Large intestine (tissue), 3 donors: ENCODE data around the gene SINHCAF. TPM values are rescaled to one million over a fixed set of nuclear protein-coding genes. Genes with fewer than 3 reads are reported as not detected.
"Not testable (repeated sequence)": the region's sequence is repeated elsewhere in the genome, so short reads cannot be mapped to it uniquely, and the experiment has no call there.

ENCODE experiments used
- DNase-seq, 2 donors: peaks; one replicate each; pipeline versions ENCODE4 v3.0.0 to v3.0.0-alpha.2; 2013
- H3K27ac ChIP-seq: one replicate; pipeline ENCODE4 v1.5.1; 2013; ENCODE audit warnings: low read length
- H3K27me3 ChIP-seq: 2 replicates; pipeline ENCODE4 v1.6.1; 2013; ENCODE audit warnings: low read length; ENCODE audit not compliant: control insufficient read depth, insufficient read depth
- H3K36me3 ChIP-seq: 2 replicates; pipeline ENCODE4 v1.6.1; 2013; ENCODE audit warnings: low read length; ENCODE audit not compliant: control insufficient read depth, insufficient read depth
- H3K4me1 ChIP-seq: one replicate; pipeline ENCODE4 v1.6.1; 2013; ENCODE audit warnings: low read length; ENCODE audit not compliant: control insufficient read depth, insufficient read depth
- H3K4me3 ChIP-seq: one replicate; pipeline ENCODE4 v1.5.1; 2013; ENCODE audit warnings: low read length
- H3K9me3 ChIP-seq: one replicate; pipeline ENCODE4 v1.6.1; 2013; ENCODE audit warnings: mild to moderate bottlenecking, low read depth, low read length, moderate library complexity; ENCODE audit not compliant: control insufficient read depth
- WGBS: methylation state at CpG from one replicate; pipeline ENCODE4 v1.1.5; 2013; ENCODE audit warnings: low lambda C conversion rate; ENCODE audit not compliant: insufficient coverage; 5-methylcytosine and 5-hydroxymethylcytosine counted together
- polyA plus RNA-seq: library from polyadenylated mRNA; unstranded; fragments of 120-200 nt; gene quantifications from one replicate; pipeline ENCODE4 v1.2.1, GENCODE V29; 2013

The SINHCAF gene
- polyA plus RNA-seq, 1 donor, result 72.5 TPM

DNA sequence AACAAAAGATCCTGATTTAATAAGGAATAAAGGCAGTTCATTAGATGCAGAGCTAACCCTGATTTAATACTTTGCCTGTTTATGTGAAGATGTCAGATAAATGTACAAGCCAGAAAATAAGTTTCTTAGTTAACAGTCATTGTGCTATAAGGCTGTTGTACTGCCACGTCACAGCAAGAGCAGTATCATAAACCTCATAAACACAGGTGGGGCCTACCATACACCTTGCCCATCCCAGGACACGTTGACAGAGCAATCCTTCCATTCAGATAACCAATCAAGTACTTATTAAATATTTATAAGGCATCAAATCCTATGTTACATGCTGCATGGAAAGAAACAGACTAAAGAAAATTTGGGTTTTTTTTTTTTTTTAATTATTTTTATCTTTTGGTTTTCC is 36.5 kb downstream of the SINHCAF start:
- peak; percentile 35 to 63 for DNase-seq
- H3K4me1 ChIP-seq, result no peaks in the 10 kb centered on the region
- H3K27ac ChIP-seq, result no peak overlapping the region
- WGBS, result no CpG with 5 or more reads among the region's 2 CpGs
- H3K36me3 ChIP-seq, result peaks cover 63% of the 10 kb centered on the region
- H3K9me3 ChIP-seq, result no peaks in the 10 kb centered on the region
- H3K4me3 ChIP-seq, result no peak overlapping the region
- H3K27me3 ChIP-seq, result no peaks in the 10 kb centered on the region

DNA sequence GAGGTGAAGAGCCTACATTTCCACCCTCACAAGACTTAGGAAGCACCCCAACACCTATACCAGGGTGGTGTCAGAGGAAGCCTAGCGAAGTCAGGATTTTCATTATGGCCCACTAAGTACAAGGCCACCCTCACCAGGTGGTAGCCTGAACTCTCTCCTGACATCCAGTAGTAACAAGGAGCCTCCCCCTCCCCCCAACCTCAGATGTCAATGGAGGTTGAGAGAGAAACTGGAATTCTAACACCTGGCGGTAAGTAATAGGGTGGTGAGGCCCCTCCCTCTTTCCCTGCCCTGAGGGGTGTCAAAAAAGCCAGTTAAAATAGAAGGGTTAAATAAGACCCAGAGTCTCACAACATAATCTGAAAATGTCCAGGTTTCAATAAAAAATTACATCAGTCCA is 37.6 kb downstream of the SINHCAF start:
- no peaks in the 10 kb centered on the region for H3K4me1 ChIP-seq
- no peak overlapping the region for H3K27ac ChIP-seq
- no CpG with 5 or more reads among the region's 2 CpGs for WGBS
- no peak overlapping the region for H3K4me3 ChIP-seq
- H3K9me3 ChIP-seq, result no peaks in the 10 kb centered on the region
- no peaks in the 10 kb centered on the region for H3K27me3 ChIP-seq
- DNase-seq, result no peak
- H3K36me3 ChIP-seq, result peaks cover 57% of the 10 kb centered on the region

GRCh38 chr12:31280183-31280582 is 45.8 kb downstream of the SINHCAF start:
- H3K9me3 ChIP-seq, result no peaks in the 10 kb centered on the region
- H3K27ac ChIP-seq, result no peak overlapping the region
- H3K4me3 ChIP-seq, result no peak overlapping the region
- H3K36me3 ChIP-seq, result peaks cover 31% of the 10 kb centered on the region
- no peak for DNase-seq
- no peaks in the 10 kb centered on the region for H3K4me1 ChIP-seq
- H3K27me3 ChIP-seq, result no peaks in the 10 kb centered on the region

DNA sequence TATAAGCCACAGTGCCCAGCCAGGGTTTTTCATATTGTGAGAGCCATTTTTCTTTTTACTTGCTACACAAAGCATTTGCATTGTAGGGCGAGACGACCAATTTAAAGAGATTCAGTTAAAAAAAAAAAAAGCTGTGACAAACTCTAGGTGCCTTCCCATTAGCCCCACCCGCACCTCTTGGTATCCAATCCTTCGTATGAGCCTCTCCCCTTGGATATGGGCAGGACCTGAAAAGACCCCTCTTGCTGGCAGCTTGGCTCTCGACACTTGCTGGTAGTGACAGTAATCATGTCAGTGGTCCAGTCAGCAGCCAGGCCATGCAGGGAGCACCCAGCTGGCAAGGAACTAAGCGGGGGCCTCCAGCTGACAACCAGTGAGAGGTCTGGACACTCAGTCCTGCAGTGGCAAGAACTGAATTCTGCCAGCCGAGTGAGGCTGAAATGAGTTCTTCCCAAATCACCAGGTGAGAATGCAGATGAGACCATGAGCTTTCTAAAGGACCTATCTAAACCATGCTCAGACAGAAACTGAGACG is 46.5 kb downstream of the SINHCAF start:
- H3K4me1 ChIP-seq, result no peaks in the 10 kb centered on the region
- no peaks in the 10 kb centered on the region for H3K9me3 ChIP-seq
- no peaks in the 10 kb centered on the region for H3K27me3 ChIP-seq
- H3K27ac ChIP-seq, result no peak overlapping the region
- 100% methylated on average over 3 of the region's 8 CpGs for WGBS
- H3K4me3 ChIP-seq, result no peak overlapping the region
- no peak for DNase-seq
- peaks cover 27% of the 10 kb centered on the region for H3K36me3 ChIP-seq

GRCh38 chr12:31278832-31279231 is 47.1 kb downstream of the SINHCAF start:
- no peaks in the 10 kb centered on the region for H3K9me3 ChIP-seq
- no peaks in the 10 kb centered on the region for H3K4me1 ChIP-seq
- H3K27ac ChIP-seq, result no peak overlapping the region
- WGBS, result 40% methylated on average over 1 of the region's 1 CpG
- H3K36me3 ChIP-seq, result peaks cover 27% of the 10 kb centered on the region
- DNase-seq, result no peak
- no peak overlapping the region for H3K4me3 ChIP-seq
- H3K27me3 ChIP-seq, result no peaks in the 10 kb centered on the region

GRCh38 chr12:31278424-31278823 is 47.5 kb downstream of the SINHCAF start:
- Histone ChIP-seq H3K4me3 (no peak overlapping the region), H3K9me3 (no peaks in the 10 kb centered on the region), H3K36me3 (peaks cover 23% of the 10 kb centered on the region), H3K27ac (no peak overlapping the region), H3K4me1 (no peaks in the 10 kb centered on the region), H3K27me3 (no peaks in the 10 kb centered on the region)
- 63% methylated on average over 2 of the region's 4 CpGs for WGBS
- no peak for DNase-seq

GRCh38 chr12:31277081-31277480 is 48.9 kb downstream of the SINHCAF start:
- Histone ChIP-seq H3K4me1 (no peaks in the 10 kb centered on the region), H3K36me3 (peaks cover 13% of the 10 kb centered on the region), H3K27me3 (no peaks in the 10 kb centered on the region), H3K27ac (no peak overlapping the region), H3K4me3 (no peak overlapping the region), H3K9me3 (no peaks in the 10 kb centered on the region)
- WGBS, result no CpG with 5 or more reads among the region's 2 CpGs
- DNase-seq, result no peak

DNA sequence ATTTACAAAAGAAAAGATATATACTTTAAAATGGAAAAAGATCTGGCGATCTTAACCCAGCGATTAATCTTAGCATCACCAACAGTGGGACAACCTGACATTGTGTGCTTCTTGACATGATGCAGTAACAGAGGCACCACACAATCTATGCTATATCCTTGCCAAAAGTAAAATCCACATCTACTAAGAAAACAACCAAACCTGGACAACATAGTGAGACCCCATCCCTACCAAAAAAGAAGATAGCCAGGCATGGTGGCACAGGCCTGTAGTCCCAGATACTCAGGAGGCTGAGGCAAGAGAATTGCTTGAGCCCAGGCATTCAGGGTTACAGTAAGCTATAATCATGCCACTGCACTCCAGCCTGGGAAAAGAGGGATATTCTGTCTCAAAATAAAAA is 50.5 kb downstream of the SINHCAF start:
- no peak for DNase-seq
- peaks cover 13% of the 10 kb centered on the region for H3K36me3 ChIP-seq
- H3K27ac ChIP-seq, result no peak overlapping the region
- WGBS, result no CpG with 5 or more reads among the region's 2 CpGs
- no peaks in the 10 kb centered on the region for H3K9me3 ChIP-seq
- no peaks in the 10 kb centered on the region for H3K4me1 ChIP-seq
- no peaks in the 10 kb centered on the region for H3K27me3 ChIP-seq
- H3K4me3 ChIP-seq, result no peak overlapping the region

- no CpG with 5 or more reads among the region's 2 CpGs for WGBS
- H3K27me3 ChIP-seq, result no peaks in the 10 kb centered on the region
- H3K27ac ChIP-seq, result no peak overlapping the region
- DNase-seq, result no peak
- peaks cover 12% of the 10 kb centered on the region for H3K36me3 ChIP-seq
- no peak overlapping the region for H3K4me3 ChIP-seq
- no peaks in the 10 kb centered on the region for H3K4me1 ChIP-seq
- H3K9me3 ChIP-seq, result no peaks in the 10 kb centered on the region
These were observed 51.2 kb downstream of the SINHCAF start for GRCh38 chr12:31274520-31275300.

DNA sequence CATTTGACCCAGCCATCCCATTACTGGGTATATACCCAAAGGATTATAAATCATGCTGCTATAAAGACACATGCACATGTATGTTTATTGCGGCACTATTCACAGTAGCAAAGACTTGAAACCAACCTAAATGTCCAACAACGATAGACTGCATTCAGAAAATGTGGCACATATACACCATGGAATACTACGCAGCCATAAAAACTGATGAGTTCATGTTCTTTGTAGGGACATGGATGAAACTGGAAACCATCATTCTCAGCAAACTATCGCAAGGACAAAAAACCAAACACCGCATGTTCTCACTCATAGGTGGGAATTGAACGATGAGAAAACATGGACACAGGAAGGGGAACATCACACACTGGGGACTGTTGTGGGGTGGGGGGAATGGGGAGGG is 52.2 kb downstream of the SINHCAF start:
- not testable (repeated sequence) for DNase-seq, H3K4me3 ChIP-seq, H3K4me1 ChIP-seq, H3K27ac ChIP-seq, H3K36me3 ChIP-seq, H3K9me3 ChIP-seq, H3K27me3 ChIP-seq
- no CpG with 5 or more reads among the region's 6 CpGs for WGBS
